Astrocyte of the spinal cord (primary cell): ENCODE measurements around the gene PAX4.

Source experiments
- DNase-seq: peaks from one replicate; pipeline ENCODE4 v3.0.0; 2011; ENCODE audit warnings: low read depth, low spot score
- H3K4me3 ChIP-seq: 2 replicates; pipeline ENCODE4 v1.5.1; 2011; ENCODE audit warnings: low read depth, mild to moderate bottlenecking, low read length, moderate library complexity
- CTCF ChIP-seq: IDR thresholded peaks from 2 replicates; pipeline ENCODE4 v1.5.1; 2012; ENCODE audit warnings: low read depth, mild to moderate bottlenecking, low read length, inconsistent platforms
- in situ Hi-C: cut with HindIII; loops from 2 replicates; pipeline ENCODE4 v1.10.0; 2017; ENCODE audit warnings: low sequenced_read_pairs

The PAX4 gene

DNA sequence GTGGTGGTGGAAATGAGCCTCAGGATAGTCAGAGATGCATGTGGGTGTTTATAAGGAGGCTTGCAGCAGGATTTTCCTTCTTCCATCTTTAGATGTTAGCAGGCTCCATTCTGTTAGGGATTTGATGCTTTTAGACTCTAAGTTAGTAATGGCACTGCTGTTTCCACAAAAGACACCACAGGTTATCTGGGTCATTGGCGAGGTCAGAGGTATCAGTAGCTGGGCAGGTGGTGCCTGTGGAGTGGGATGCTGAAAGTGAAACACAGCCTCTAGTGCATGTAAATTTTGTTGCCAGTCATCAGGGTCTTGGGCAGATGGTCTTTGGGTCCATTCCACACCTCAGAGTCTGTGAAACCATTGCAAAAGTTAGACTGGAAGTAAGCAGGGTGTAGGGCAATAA, 833 bp upstream of the PAX4 start:
- in situ Hi-C loops, result no loop called here
- no peak for DNase-seq
- H3K4me3 ChIP-seq, result no peak overlapping the region
- no peak for TF ChIP-seq CTCF

DNA sequence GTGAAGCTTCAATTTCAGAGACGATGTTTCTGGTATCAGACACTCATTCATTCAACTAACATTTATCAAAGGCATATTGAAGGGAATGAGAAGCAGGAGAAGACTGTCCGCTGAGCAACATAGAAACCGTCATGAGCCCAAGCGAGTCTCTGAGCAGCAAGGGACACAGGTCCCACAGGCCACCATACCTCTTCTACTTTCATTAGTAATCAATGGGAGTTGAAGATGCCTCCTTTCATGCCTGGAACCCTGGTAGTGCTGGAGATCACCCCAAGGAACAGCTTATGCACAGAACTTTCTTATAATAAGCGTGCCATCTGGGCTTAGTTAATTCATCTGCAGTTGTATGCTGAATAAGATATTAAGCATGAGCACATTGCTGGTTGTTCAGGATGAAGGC, 1.2 kb downstream of the PAX4 start:
- H3K4me3 ChIP-seq, result no peak overlapping the region
- in situ Hi-C loops, result no loop called here
- TF ChIP-seq CTCF, result no peak
- no peak for DNase-seq

GRCh38 chr7:127612263-127612662, 5.7 kb downstream of the PAX4 start:
- in situ Hi-C loops, result no loop called here

GRCh38 chr7:127609297-127609696, 8.6 kb downstream of the PAX4 start:
- no peak for TF ChIP-seq CTCF
- in situ Hi-C loops, result no loop called here
- DNase-seq, result no peak
- no peak overlapping the region for H3K4me3 ChIP-seq

More at GRCh38 chr7:127612263-127612662, 5.7 kb downstream of the PAX4 start:
- no peak for DNase-seq
- no peak overlapping the region for H3K4me3 ChIP-seq
- no peak for TF ChIP-seq CTCF

DNA sequence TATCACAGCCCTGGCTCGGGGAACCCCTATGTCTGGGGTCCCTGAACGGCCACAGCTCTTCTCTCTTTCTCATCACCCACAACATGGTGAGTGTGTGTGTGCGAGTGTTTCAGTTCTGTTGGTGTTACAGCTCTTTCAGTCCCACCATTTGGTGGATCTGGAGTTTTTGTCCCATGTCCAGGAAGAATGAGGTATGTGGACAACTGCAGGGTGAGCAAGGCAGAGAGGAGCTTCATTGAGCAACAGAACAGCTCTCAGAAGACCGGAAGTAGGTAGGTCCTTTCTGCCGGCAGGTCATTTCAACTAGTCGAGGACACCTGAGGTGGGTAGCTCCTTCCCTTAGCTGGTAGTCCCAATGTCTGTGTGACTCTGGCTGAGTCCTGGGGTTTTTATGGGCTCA, 9.5 kb downstream of the PAX4 start:
- TF ChIP-seq CTCF, result no peak

GRCh38 chr7:127600885-127601284, 17.1 kb downstream of the PAX4 start:
- no peak for TF ChIP-seq CTCF
- in situ Hi-C loops, result no loop called here
- no peak for DNase-seq

More for the DNA sequence above, 9.5 kb downstream of the PAX4 start:
- H3K4me3 ChIP-seq, result no peak overlapping the region
- no peak for DNase-seq
- in situ Hi-C loops, result no loop called here

GRCh38 chr7:127598318-127598717, 19.6 kb downstream of the PAX4 start:
- peak; percentile 25 for TF ChIP-seq CTCF
- H3K4me3 ChIP-seq, result no peak overlapping the region
- DNase-seq, result no peak
- in situ Hi-C loops, result no loop called here

More at GRCh38 chr7:127600885-127601284, 17.1 kb downstream of the PAX4 start:
- H3K4me3 ChIP-seq, result no peak overlapping the region
